Neural progenitor cell (in vitro differentiated cells): Measurements from ENCODE around the gene SYNC. TPM values are rescaled to one million over a fixed set of nuclear protein-coding genes. Genes with fewer than 3 reads are reported as not detected.
"Not testable (repeated sequence)": the region's sequence is repeated elsewhere in the genome, so short reads cannot be mapped to it uniquely, and the experiment has no call there.

Experiments
- DNase-seq: peaks from one replicate; pipeline ENCODE4 v3.0.0-alpha.2; 2016; ENCODE audit warnings: low spot score
- H2AFZ ChIP-seq: fragments of 200-600 bp; sonication (generic); replicated peaks from 2 replicates; pipeline ENCODE4 v1.6.1; 2016; ENCODE audit warnings: antibody characterized with exemption
- H3F3A ChIP-seq: fragments of 200-600 bp; sonication (generic); 2 replicates; pipeline ENCODE4 v1.6.1; 2016; ENCODE audit warnings: antibody characterized with exemption, low read depth
- H3K27ac ChIP-seq: fragments of 200-600 bp; sonication (generic); 2 replicates; pipeline ENCODE4 v1.5.1; 2016; ENCODE audit warnings: mild to moderate bottlenecking
- H3K27me3 ChIP-seq: fragments of 200-600 bp; sonication (generic); 2 replicates; pipeline ENCODE4 v1.6.1; 2016; ENCODE audit warnings: mild to moderate bottlenecking, moderate library complexity
- H3K36me3 ChIP-seq: fragments of 200-600 bp; sonication (generic); 2 replicates; pipeline ENCODE4 v1.5.1; 2016
- H3K4me1 ChIP-seq: fragments of 200-600 bp; sonication (generic); 2 replicates; pipeline ENCODE4 v1.6.1; 2016; ENCODE audit warnings: mixed run types
- H3K4me2 ChIP-seq: fragments of 200-600 bp; sonication (generic); 2 replicates; pipeline ENCODE4 v1.6.1; 2016
- H3K4me3 ChIP-seq: fragments of 200-600 bp; sonication (generic); 2 replicates; pipeline ENCODE4 v1.5.1; 2016
- H3K79me2 ChIP-seq: fragments of 200-600 bp; sonication (generic); 2 replicates; pipeline ENCODE4 v1.6.1; 2016; ENCODE audit warnings: low read depth
- H3K9ac ChIP-seq: fragments of 200-600 bp; sonication (generic); 2 replicates; pipeline ENCODE4 v1.6.1; 2016
- H3K9me3 ChIP-seq: fragments of 200-600 bp; sonication (generic); 2 replicates; pipeline ENCODE4 v1.5.1; 2016; ENCODE audit warnings: low read depth
- H4K20me1 ChIP-seq: fragments of 200-600 bp; sonication (generic); 2 replicates; pipeline ENCODE4 v1.6.1; 2016; ENCODE audit warnings: low read depth
- H3K27ac Mint-ChIP-seq: 3 replicates; pipeline ENCODE4 v1.8.0; 2021; ENCODE audit warnings: mixed read lengths
- H3K27me3 Mint-ChIP-seq: 2 replicates; pipeline ENCODE4 v1.8.0; 2022; ENCODE audit warnings: low read depth, mild to moderate bottlenecking, inconsistent platforms, moderate library complexity, mixed read lengths; ENCODE audit not compliant: insufficient read depth
- H3K36me3 Mint-ChIP-seq: 3 replicates; pipeline ENCODE4 v1.8.0; 2021; ENCODE audit warnings: mixed read lengths
- H3K4me1 Mint-ChIP-seq: 3 replicates; pipeline ENCODE4 v1.8.0; 2021; ENCODE audit warnings: mixed read lengths
- H3K4me3 Mint-ChIP-seq: 3 replicates; pipeline ENCODE4 v1.8.0; 2021; ENCODE audit warnings: mild to moderate bottlenecking, moderate library complexity, mixed read lengths
- H3K9me3 Mint-ChIP-seq: 3 replicates; pipeline ENCODE4 v1.8.0; 2020; ENCODE audit warnings: mixed read lengths
- EZH2 ChIP-seq: fragments of 200-600 bp; sonication (generic); IDR thresholded peaks from 2 replicates; pipeline ENCODE4 v1.6.1; 2017; ENCODE audit warnings: antibody characterized with exemption, mild to moderate bottlenecking, moderate library complexity
- EZH2phosphoT487 ChIP-seq: fragments of 200-600 bp; sonication (generic); IDR thresholded peaks from 2 replicates; pipeline ENCODE4 v1.6.1; 2017; ENCODE audit warnings: antibody characterized with exemption
- total RNA-seq: library from RNA; depleted of rRNA; stranded (reverse); fragments of >200 nt; gene quantifications from 2 replicates; pipeline ENCODE4 v1.2.3, GENCODE V29; 2015; ENCODE audit warnings: low replicate concordance
- TF ChIP-seq, protein P1 (sequence below): fragments of 200-600 bp; sonication (generic); IDR thresholded peaks from 2 replicates; pipeline ENCODE4 v1.5.1; 2017; ENCODE audit warnings: antibody characterized with exemption, mild to moderate bottlenecking

The SYNC gene
- total RNA-seq, 1 donor from 2014 or later: not detected

DNA sequence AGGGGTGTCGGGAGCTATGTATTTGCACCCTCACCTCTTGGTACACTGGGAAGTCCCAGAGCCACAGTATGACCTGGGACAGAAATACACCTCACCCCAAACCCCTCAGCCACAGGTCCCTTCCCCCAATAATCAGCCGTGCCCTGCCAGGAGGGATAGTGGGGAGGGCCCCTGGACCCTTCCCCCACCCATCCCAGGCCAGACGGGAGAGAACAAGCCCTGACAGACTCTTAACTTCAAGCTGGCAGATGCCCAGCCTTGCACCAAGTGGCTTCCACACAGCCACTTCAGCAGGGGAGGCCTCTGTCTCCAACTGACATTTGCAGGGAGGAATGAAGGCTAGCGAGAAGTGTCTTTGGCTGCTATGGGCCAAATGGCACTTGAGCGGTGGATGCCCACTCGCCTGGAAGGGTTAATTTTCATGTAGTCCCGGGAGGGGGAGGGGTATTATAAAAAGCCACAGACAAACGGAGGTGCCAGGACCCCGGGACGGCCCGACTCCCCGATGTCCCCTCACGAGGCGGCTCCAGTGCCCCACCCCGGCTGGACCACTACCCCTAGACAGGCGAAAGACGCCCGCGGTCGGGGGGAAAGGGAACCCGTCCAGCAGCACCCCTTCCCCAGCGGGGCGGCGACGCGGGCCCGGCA, 495 bp downstream of the SYNC start:
- Histone ChIP-seq H3K27me3 (peaks cover 43% of the 10 kb centered on the region), H3K9me3 (no peaks in the 10 kb centered on the region), H3F3A (peaks cover 5% of the 10 kb centered on the region), H2AFZ (no peak overlapping the region), H3K4me2 (peak overlapping the region; percentile 94), H3K4me3 (peak overlapping the region; percentile 69), H3K4me1 (peaks cover 15% of the 10 kb centered on the region), H3K27ac (no peak overlapping the region), H3K36me3 (no peaks in the 10 kb centered on the region), H4K20me1 (no peaks in the 10 kb centered on the region), H3K9ac (no peak overlapping the region), H3K79me2 (no peaks in the 10 kb centered on the region)
- Mint-ChIP-seq H3K27me3 (peaks cover 32% of the 10 kb centered on the region), H3K9me3 (no peaks in the 10 kb centered on the region), H3K27ac (no peak overlapping the region), H3K4me1 (peaks cover 18% of the 10 kb centered on the region), H3K36me3 (no peaks in the 10 kb centered on the region), H3K4me3 (peak overlapping the region; percentile 83)
- DNase-seq: peak; percentile 29
- TF ChIP-seq EZH2phosphoT487 (peak; percentile 52), EZH2 (peak; percentile 73)
- TF ChIP-seq, protein P1, sequence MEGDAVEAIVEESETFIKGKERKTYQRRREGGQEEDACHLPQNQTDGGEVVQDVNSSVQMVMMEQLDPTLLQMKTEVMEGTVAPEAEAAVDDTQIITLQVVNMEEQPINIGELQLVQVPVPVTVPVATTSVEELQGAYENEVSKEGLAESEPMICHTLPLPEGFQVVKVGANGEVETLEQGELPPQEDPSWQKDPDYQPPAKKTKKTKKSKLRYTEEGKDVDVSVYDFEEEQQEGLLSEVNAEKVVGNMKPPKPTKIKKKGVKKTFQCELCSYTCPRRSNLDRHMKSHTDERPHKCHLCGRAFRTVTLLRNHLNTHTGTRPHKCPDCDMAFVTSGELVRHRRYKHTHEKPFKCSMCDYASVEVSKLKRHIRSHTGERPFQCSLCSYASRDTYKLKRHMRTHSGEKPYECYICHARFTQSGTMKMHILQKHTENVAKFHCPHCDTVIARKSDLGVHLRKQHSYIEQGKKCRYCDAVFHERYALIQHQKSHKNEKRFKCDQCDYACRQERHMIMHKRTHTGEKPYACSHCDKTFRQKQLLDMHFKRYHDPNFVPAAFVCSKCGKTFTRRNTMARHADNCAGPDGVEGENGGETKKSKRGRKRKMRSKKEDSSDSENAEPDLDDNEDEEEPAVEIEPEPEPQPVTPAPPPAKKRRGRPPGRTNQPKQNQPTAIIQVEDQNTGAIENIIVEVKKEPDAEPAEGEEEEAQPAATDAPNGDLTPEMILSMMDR: no peak

DNA sequence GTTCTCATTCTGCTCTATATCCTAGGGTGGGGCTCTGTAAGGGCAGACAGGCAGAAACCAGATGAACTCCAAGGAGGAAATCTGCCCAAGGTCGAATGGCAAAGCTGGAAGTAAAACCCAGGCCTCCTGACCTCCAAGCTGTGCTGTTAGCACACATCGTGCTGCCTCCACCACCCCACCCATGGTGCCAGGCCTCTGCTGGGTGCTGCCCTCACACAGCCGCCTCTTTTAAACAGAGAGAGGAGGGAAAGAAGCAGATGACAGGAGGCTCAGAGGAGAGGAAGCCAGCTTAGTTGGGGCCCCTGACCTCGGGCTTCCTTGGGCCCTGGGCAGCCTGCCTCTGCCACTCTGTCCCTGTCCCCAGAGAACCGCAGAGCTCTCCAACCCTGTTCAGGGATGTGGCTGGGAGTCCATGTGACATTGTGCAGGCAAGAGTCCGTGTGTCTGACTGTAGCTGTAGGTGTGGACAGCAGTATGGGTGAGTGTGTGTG, 1.1 kb downstream of the SYNC start:
- no peaks in the 10 kb centered on the region for H3K36me3 Mint-ChIP-seq
- Histone ChIP-seq H3K4me1 (peaks cover 12% of the 10 kb centered on the region), H2AFZ (no peak overlapping the region), H3K27me3 (peaks cover 43% of the 10 kb centered on the region), H3K9me3 (no peaks in the 10 kb centered on the region), H3K79me2 (no peaks in the 10 kb centered on the region), H3K9ac (no peak overlapping the region), H3K36me3 (no peaks in the 10 kb centered on the region), H4K20me1 (no peaks in the 10 kb centered on the region), H3K27ac (no peak overlapping the region), H3K4me2 (no peak overlapping the region), H3K4me3 (no peak overlapping the region), H3F3A (peaks cover 5% of the 10 kb centered on the region)
- H3K4me3 Mint-ChIP-seq: peak overlapping the region; percentile 83
- H3K27me3 Mint-ChIP-seq: peaks cover 33% of the 10 kb centered on the region
- DNase-seq: no peak
- no peak overlapping the region for H3K27ac Mint-ChIP-seq
- H3K4me1 Mint-ChIP-seq: peaks cover 18% of the 10 kb centered on the region
- TF ChIP-seq EZH2 (no peak), EZH2phosphoT487 (no peak)
- TF ChIP-seq, protein P1: no peak
- no peaks in the 10 kb centered on the region for H3K9me3 Mint-ChIP-seq

DNA sequence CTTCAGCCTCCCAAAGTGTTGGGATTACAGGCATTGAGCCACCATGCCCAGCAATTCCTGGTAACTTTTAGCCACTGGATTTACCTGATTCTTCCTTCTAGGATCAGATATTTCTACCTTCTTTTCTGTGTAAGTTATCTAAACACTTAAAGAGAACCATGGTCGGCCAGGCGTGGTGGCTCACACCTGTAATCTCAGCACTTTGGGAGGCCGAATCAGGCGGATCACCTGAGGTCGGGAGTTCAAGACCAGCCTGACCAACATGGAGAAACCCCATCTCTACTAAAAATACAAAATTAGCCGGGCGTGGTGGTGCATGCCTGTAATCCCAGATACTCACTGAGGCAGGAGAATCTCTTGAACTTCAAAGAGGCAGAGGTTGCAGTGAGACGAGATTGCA, 5.6 kb downstream of the SYNC start:
- H3K27me3 ChIP-seq: peaks cover 14% of the 10 kb centered on the region
- not testable (repeated sequence) for H3K4me2 ChIP-seq, H4K20me1 ChIP-seq, H3K4me3 ChIP-seq, H3K4me3 Mint-ChIP-seq, H3K27ac ChIP-seq, H3K79me2 ChIP-seq, H3K9me3 ChIP-seq, H3K9ac ChIP-seq, H3F3A ChIP-seq, H3K4me1 ChIP-seq, H3K27ac Mint-ChIP-seq, H3K36me3 Mint-ChIP-seq, H2AFZ ChIP-seq, H3K4me1 Mint-ChIP-seq, H3K9me3 Mint-ChIP-seq, H3K36me3 ChIP-seq, DNase-seq
- peaks cover 15% of the 10 kb centered on the region for H3K27me3 Mint-ChIP-seq

DNA sequence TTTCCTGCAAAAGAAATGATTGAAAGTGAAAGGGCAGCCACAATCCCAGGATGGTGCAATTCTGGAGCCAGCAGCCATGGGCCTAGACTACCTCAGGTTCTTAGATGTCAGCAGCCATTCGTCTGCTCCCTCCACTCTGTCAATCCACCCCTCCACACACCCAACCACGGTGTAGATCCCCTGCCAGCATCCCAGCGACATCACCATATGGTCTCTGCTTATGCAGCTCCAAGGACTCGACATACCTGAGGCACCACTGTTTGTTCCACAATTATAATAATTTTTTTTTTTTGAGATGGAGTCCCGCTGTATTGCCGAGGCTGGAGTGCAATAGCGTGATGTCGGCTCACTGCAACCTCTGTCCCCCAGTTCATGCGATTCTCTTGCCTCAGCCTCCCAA, 6.5 kb downstream of the SYNC start:
- Histone ChIP-seq H3K79me2 (no peaks in the 10 kb centered on the region), H2AFZ (no peak overlapping the region), H3K4me3 (no peak overlapping the region), H3K27ac (no peak overlapping the region), H3K4me2 (no peak overlapping the region), H4K20me1 (no peaks in the 10 kb centered on the region), H3K9ac (no peak overlapping the region), H3F3A (no peaks in the 10 kb centered on the region), H3K27me3 (peaks cover 5% of the 10 kb centered on the region), H3K9me3 (no peaks in the 10 kb centered on the region), H3K36me3 (no peaks in the 10 kb centered on the region), H3K4me1 (no peaks in the 10 kb centered on the region)
- Mint-ChIP-seq H3K27me3 (peaks cover 9% of the 10 kb centered on the region), H3K4me1 (no peaks in the 10 kb centered on the region), H3K4me3 (no peak overlapping the region), H3K36me3 (peaks cover 2% of the 10 kb centered on the region), H3K27ac (no peak overlapping the region), H3K9me3 (no peaks in the 10 kb centered on the region)
- TF ChIP-seq EZH2phosphoT487 (no peak), EZH2 (no peak)
- TF ChIP-seq, protein P1: no peak
- DNase-seq: no peak
